IMR-90 (cell line): Measurements from ENCODE around the gene MACF1.

ENCODE experiments used
- BHLHE40 ChIP-seq: fragments of 150-350 bp; IDR thresholded peaks from 2 replicates; pipeline ENCODE4 v1.6.1; 2016; ENCODE audit warnings: mild to moderate bottlenecking, low read depth, low read length
- CHD1 ChIP-seq: IDR thresholded peaks from 2 replicates; pipeline ENCODE4 v1.6.1; 2012; ENCODE audit warnings: low read depth, low read length, improper control_type of control experiment
- CTCF ChIP-seq: conservative IDR thresholded peaks from 2 replicates; pipeline ENCODE4 v1.5.1; 2012; ENCODE audit warnings: mild to moderate bottlenecking, low read depth, low read length, improper control_type of control experiment
- MXI1 ChIP-seq: IDR thresholded peaks from 2 replicates; pipeline ENCODE4 v1.6.1; 2012; ENCODE audit warnings: low read depth, mild to moderate bottlenecking, low read length, moderate library complexity, borderline replicate concordance
- POLR2A ChIP-seq: IDR thresholded peaks from 2 replicates; pipeline ENCODE4 v1.6.1; 2012; ENCODE audit warnings: mild to moderate bottlenecking, low read depth, low read length
- RFX5 ChIP-seq: IDR thresholded peaks from 2 replicates; pipeline ENCODE4 v1.8.0; 2012; ENCODE audit warnings: low read depth, mild to moderate bottlenecking, low read length, moderate library complexity

GRCh38 chr1:39184354-39184818 lies 20.1 kb upstream of the MACF1 start:
- no peak for TF ChIP-seq POLR2A
- no peak for TF ChIP-seq CTCF
- no peak for TF ChIP-seq CHD1
- no peak for TF ChIP-seq MXI1
- no peak for TF ChIP-seq BHLHE40
- no peak for TF ChIP-seq RFX5
